GM21515 (cell line): ENCODE measurements around the gene MAGI1.
"Not testable (repeated sequence)": the region's sequence is repeated elsewhere in the genome, so short reads cannot be mapped to it uniquely, and the experiment has no call there.

Experiments
- ATAC-seq: cut with Tn5 transposase; IDR thresholded peaks from one replicate; pipeline ENCODE4 v1.9.1; 2021; ENCODE audit not compliant: unreplicated experiment

MAGI1 gene

DNA sequence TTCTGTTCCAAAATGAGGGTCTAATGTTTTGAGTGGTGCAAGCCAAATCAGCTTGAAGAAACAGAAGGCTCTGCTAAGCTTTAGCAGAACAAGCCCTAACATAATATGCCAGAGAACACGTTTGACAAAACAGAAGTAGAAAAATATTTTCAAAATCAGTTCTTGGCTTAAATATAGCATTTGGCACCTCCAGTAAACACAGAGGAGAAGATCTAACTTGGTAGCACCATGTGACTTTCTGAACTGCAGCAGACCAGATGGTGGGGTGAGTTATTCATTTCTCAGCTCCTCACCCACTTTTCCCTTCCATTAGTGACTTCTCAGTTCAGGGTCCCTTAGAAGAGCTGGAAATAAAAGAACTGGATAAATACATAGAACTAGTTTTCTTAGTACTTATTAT lies 395.8 kb downstream of the MAGI1 start:
- ATAC-seq = no peak

DNA sequence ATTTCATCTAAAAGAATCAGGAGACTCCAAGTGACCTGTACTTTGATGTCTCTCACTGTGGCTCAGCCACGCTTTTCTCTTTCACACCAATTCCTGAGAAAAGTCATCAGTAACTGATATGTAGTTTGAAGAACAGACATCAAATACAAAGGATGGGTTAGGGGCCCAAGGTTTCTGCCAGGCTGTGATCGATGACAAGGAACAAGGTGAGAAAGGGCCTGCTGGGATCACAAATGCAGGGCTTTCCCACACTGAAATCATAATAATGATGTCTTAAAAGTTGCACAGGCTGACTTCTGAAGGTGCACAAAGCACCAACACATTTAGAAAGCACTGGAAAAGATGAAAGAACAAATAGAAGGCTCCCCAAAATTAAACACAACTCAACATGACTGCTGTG lies 396.9 kb downstream of the MAGI1 start:
- no peak for ATAC-seq

DNA sequence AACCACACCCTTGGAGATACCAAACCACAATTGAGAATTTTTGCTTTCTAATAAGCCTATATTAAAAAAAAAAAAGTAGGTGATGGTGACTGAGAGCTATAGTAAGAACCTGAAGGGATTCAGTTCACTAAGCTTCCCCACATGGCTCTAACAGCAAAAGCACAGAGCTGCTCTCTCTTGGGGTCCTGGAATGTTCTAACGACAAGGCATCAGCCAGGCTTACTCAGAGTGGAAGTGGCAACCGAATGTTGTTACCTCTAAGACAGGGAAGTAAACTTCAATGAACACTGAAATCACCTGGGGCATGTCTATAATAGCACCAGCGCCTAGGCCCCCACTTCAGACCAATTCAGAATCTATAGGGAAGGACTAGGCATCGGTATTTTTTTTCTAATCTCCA lies 397.7 kb downstream of the MAGI1 start:
- no peak for ATAC-seq

DNA sequence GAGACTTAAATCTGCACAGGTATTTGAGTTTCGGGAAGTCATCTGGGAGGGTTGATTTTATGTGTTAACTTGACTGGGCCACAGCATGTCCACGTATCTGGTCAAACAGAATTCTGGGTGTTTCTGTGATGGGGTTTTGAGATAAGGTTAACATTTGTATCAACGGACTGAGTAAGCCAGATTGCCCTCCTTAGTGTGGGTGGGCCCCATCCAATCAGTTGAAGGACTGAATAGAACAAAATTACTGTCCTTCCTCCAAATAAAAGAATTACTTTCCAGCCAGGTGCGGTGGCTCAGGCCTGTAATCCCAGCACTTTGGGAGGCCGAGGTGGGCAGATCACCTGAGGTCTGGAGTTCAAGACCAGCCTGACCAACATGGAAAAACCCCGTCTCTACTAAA lies 399.3 kb downstream of the MAGI1 start:
- no peak for ATAC-seq

DNA sequence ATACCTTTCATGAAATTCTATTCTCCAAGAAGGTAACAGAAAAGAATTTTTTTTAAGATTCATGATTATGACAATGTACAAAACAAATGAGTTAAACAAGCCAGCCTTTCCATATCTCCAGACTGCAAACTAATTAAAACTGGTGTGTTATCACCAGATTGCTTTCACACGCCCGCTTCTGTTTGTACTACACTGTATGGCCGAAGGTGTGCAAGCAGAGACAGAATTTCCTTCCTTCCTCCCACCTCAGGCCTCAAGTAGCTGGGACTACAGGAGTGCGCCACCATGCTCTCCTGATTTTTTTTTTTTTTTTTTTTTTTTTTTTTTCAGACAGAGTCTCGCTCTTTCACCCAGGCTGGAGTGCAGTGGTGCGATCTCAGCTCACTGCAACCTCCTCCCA lies 400.4 kb downstream of the MAGI1 start:
- no peak for ATAC-seq

DNA sequence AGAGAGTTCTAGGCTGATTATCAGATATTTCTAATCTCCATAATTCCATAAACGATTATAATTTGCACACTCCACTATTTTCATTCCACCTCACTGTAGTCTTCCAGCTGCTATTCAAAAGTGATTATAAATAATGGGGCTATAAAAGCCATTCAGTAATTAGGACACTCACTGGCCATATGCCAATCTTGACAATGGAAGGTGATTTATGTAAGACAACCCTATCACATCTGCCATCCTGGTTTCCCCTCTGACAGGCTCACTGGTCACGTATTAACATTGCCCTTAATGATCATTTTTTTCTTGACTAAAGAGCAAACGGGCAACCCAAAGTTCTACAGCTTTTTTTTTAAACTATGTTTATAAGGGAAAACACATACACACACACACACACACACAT lies 402.4 kb downstream of the MAGI1 start:
- ATAC-seq = no peak

DNA sequence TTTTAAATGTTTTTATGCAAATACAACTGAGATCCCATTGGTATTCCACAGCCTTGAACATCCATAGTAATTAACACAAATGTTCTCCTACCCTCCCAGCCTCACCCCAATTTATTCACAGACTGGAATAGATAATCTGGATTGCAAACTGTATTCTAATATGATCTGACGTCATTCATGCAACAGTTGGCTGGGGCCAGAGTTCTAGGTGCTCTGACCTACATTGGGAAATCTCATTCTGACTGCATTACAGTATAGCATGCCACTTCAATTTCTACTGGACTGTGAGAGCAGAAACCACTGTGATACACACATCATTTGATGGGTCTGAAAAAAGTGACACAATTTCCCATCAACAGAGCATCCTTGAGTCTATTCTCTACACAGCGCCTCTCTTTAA lies 403.1 kb downstream of the MAGI1 start:
- no peak for ATAC-seq

DNA sequence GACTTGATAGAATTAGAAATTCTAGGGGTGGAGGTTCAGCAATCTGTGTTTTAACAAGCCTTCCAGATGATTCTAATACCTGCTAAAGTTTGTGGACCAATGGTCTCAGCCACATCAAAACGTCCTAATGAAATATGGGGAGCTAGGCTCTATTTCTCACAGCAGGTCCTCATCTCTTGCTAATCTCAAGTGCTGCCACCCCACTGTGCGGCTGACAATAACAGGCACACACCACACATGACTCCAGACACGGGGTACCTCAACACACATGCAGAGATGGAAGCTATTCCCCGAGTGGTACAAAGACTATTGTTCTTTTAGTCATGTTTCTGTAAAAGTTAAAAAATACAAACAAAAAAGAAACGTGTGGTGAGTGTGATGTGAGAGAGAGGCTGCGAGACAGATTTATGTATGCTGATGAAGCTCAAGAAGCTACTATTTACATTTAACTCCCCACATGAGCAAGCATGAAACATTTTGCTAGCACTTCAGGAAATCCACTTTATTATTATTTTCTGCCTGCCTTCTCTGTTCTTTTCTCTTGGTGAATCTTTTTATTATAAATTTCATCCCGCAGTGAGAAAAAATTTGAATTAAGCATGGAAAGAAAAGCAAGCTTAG lies 405.6 kb downstream of the MAGI1 start:
- no peak for ATAC-seq

DNA sequence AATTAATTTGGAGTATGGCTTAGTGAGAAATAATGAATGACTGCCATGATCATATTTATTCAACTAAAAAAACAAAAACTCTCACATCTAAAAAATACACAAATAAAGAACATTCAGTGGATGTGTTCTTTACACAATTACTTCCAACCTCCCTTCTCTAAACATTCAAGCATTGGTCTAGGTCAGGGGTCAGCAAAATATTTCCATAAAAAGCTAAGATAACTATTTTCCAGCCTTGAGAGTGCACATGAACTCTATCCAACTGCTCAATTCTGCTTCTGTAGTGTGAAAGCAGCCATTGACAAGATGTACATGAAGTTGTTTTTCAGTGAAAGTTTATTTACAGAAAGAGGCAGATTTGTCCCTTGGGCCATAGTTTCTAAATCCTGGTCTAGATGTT lies 406.3 kb downstream of the MAGI1 start:
- no peak for ATAC-seq

DNA sequence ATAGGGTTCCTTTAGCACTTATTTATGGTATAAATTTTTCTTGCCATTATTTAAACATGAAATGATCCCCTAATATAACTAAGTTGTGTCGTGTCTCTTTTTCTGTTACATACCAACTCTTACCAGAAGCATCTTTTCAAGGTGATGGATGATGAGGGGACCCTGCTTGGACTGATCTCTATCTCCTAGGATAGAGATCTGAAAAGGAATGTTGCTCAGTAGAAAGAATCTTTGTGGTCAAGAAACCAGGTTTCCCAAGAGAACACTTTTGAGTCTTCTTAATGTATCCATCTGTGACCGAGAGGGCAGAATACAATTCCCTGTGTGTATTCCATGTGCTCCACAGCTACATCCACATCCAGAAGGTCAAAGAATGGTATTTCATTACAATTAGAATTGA lies 409.7 kb downstream of the MAGI1 start:
- ATAC-seq = no peak

DNA sequence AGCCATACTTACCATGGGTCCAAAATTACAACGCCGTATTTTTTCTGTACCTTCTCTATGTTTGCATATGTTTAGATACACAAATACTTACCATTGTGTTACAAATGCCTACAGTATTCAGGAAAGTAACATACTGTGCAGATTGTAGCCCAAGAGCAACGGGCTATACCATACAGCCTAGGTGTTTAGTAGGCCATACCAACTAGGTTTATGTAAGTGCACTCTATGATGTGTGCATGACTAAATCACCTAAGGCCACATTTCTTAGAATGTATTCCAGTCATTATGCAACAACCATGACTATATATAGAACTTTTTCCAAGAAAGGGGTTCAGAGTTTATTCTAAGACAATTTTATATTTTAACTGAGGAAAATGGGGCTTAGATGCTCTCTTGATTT lies 411.7 kb downstream of the MAGI1 start:
- ATAC-seq = no peak

DNA sequence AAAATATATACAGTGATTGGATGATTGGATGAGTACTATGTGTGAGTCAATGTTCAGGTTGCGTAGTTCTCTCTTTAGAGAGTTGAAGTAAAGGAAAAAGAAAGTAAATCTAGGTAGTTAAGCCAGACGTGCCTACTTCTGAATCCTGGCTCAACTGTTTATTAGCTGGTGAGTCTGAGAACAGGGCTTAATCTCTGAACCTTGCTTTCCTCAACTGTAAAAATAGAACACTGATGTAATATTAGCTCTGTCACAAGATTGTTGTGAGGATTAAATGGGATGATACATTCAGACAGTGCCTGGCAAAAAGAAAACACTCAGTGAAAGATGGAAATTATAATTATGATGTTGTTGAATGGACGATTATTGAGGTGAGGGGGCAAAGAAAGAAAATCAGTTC lies 413.4 kb downstream of the MAGI1 start:
- no peak for ATAC-seq

DNA sequence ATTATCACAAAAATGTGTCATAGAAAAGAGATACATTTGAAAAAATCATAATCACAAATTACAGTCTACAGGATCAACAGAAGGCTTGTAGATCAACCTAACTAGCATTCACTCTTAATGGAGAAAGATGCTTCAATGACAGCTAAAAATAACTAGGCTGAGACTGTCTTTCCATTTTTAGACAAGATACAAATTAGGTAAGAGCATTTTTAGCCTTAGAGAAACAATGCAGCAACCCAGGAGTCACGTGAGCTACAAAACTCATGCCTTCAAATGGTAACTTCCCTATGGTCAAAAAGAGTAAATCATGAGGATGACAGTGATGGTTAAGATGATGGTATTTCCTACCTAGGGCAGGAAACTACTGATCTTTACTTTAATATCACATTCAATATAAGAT lies 415.4 kb downstream of the MAGI1 start:
- no peak for ATAC-seq

DNA sequence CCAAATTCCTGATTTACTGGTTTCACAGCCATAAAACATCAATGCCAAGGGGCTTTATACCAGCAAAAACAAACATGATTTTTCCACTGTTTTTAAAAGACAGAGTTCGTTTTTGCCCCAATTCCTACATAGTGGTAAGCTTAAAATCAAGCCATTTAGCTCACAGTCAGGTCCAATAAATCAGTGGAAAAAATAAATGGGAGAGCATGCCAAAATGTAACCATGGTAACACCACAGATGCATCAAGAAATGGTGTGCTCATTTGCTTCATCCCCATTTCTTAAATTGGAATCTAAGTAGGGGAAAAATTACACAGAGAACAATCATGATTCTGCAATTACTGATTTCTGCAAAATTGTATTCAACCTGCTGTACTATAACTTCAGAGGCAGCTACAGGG lies 418.8 kb downstream of the MAGI1 start:
- no peak for ATAC-seq

DNA sequence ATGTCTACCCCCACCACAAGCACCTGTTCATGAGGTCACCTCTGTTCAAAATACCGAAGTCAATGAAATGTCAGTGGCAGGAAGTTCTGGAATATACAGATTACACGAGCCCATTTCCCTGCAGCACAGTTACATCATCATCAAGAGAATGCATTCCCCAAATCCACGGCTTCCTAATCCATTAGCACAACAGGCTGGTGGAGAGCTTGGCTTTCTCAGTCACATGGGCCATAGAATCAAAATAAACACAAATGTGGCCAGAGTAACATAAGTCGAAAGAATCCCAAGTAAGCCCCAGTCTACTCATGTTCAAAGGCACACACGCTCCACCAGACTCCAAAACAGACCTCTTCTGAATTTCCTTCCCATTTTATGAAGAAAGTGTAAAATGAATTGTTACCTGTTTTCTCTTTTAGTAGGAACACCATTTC lies 419.3 kb downstream of the MAGI1 start:
- ATAC-seq = no peak

DNA sequence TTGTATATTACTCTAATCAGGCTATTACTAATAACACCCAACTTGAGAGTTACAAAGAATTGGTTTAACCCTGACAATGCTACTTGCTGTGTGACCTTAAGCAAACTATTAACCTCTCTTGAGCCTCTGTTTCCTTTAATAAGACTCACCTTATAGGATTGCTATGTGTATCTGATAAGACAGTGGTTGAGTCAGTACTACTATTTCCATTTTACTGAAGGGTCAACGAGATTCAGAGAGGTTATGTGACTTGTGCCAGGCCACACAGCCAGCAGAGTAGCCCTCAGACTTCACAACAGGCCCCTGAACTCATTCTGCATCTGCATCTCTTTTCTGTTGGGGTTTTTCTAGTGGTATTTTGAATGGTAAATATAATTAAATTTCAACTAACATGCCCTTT lies 420.1 kb downstream of the MAGI1 start:
- ATAC-seq = no peak

DNA sequence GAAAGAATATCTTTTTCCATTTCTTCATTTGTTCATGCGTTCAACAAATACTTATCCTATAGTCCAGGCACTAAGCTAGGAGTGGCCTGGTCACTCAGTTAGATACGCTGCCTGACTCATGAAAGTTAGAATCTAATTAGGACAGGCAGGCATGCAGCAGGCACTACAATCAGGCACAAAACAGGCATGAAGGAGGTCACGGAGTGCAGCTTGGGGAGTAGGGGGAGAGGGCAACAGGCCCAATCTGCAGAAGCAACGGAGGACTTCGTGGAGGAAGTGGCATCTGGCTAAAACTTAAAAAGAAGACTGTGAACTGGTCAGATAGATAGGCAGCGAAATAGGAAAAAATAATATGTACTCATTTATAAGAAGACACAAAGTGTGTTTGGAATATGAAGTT lies 420.9 kb downstream of the MAGI1 start:
- ATAC-seq = no peak

DNA sequence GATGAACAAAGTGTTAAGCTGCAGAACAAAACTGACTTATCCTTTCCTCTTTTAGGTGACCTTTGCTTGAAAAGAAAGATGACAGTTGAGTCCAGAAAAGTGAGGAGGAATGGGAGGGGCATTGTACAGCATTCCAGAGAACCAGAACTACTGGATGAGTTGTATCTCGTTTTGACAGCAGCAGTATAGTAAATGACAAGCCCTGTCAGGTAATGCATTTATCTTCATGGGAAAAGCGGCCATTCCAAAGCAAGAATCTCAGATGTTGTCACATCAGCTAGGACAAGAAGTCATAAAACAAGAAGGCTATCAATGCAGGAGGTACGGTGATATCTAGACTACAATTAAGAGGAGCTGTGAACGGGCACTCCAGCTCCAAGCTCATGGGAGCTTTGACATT lies 421.5 kb downstream of the MAGI1 start:
- ATAC-seq = no peak

DNA sequence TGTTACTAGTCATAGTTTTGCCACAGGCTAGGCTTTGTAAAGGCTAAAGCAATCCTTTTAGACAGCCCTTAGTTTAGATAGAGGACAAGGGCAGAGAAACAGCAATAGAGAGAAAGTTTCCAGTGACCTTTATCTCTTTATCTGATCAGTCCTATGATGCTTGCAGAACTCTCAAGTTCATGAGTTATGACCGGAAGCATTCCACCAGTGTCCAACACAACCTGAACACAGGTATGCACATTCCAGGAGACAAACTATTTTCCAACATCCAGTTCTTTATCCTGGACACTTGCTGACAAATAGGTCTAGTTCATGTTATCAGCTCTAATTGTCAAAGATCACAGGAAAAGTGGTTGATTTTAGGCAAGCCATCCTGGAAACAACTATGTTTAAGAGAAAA lies 422.2 kb downstream of the MAGI1 start:
- no peak for ATAC-seq

DNA sequence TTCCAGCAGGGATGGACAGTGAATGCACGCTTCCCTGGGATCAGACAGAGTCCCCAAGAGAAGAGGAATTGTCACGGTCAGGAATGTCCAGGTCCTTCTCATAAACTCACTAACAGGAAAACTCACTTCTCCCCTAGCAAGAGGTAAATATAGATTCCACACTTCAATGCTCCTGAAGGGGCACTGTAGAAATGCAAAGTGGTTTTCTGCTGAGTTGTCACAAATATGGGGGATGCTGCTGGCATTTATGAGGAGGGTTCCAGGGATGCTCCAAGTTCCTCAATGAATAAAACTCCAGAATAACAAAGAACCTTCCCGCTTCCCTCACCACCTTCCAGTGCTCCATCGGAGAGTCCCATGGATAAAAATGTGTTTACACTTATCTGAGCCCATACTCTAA lies 423.4 kb downstream of the MAGI1 start:
- no peak for ATAC-seq

DNA sequence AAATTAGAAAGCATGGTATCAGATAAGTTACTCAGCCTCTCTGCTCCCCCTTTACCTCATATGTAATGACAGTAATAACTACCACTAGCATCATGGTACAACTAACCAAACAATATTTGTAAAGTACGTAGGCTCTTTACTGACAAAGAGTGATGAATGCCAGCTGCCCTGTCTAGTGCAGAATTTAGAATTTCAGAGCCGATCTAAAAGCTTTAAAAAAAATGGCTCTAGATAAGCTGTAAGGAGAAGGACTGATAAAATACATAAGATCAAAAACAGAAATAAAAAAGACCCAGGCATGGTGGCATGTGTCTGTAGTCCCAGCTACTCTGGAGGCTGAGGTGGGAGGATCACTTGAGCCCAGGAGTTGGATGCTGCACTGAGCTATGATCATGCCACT lies 424.1 kb downstream of the MAGI1 start:
- ATAC-seq = no peak

DNA sequence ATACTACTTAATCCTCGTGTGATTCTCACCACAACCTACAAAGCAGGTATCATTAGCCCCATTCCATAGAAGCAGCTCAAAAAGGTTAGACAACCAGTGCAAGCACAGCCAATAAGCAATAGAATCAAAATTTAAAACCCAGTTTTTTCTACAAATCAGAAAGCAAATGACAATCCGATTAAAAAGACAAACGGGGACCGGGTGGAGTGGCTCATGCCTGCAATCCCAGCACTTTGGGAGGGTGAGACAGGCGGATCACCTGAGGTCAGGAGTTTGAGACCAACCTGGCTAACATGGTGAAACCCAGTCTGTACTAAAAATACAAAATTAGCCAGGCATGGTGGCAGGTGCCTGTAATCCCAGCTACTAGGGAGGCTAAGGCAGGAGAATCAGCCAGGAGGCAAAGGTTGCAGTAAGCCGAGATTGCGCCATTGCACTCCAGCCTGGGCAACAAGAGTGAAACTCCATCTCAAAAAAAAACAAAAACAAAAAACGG lies 430.7 kb downstream of the MAGI1 start:
- ATAC-seq = not testable (repeated sequence)

DNA sequence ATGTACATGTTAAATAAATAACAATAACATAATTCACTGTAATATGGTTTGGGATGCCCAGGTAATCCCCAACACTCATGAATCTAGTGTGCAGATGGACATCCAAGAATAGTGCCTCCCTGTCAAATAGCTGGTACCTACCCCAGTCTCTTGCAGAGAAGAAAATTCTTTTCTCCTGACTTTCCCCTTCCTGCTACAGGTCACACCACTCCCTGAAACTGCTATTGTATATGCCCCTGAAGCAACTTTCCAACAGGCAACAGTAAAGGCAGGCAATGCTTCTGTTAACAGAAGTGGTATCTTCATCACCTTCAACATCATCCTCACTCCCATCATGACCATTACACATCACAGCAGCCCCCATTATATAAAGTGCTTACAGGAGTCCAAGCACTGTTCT lies 431.6 kb downstream of the MAGI1 start:
- no peak for ATAC-seq
